HG03025 (cell line): ENCODE results near the gene KIR3DL3.
"Not testable (repeated sequence)": the region's sequence is repeated elsewhere in the genome, so short reads cannot be mapped to it uniquely, and the experiment has no call there.

ENCODE experiments used
- ATAC-seq: cut with Tn5 transposase; IDR thresholded peaks from one replicate; pipeline ENCODE4 v1.9.1; 2021; ENCODE audit warnings: mild to moderate bottlenecking, moderate library complexity; ENCODE audit not compliant: unreplicated experiment, low FRiP score

The KIR3DL3 gene

GRCh38 chr19:54724142-54724541 lies at the start of gene KIR3DL3:
TSS of gene KIR3DL3 (plus strand) at chr19:54724442. CDS start at chr19:54724497, 55 bp downstream.
- no peak for ATAC-seq

- ATAC-seq: not testable (repeated sequence)
Observed at GRCh38 chr19:54676210-54676834, 47.9 kb upstream of the KIR3DL3 start.

GRCh38 chr19:54677217-54677616 lies 47.0 kb upstream of the KIR3DL3 start:
- no peak for ATAC-seq

GRCh38 chr19:54681596-54681995 lies 42.6 kb upstream of the KIR3DL3 start:
- ATAC-seq: not testable (repeated sequence)

GRCh38 chr19:54682306-54682856 lies 41.9 kb upstream of the KIR3DL3 start:
- no peak for ATAC-seq

GRCh38 chr19:54684527-54684926 lies 39.7 kb upstream of the KIR3DL3 start:
- no peak for ATAC-seq

- no peak for ATAC-seq
Observed at GRCh38 chr19:54691582-54692297, 32.5 kb upstream of the KIR3DL3 start.

GRCh38 chr19:54692298-54692615 lies 32.0 kb upstream of the KIR3DL3 start:
- no peak for ATAC-seq

GRCh38 chr19:54694648-54695047 lies 29.6 kb upstream of the KIR3DL3 start:
- ATAC-seq: no peak

GRCh38 chr19:54696117-54696548 lies 28.1 kb upstream of the KIR3DL3 start:
- no peak for ATAC-seq

- ATAC-seq: no peak
Observed at GRCh38 chr19:54696766-54697165, 27.5 kb upstream of the KIR3DL3 start.

GRCh38 chr19:54697716-54698115 lies 26.5 kb upstream of the KIR3DL3 start:
- ATAC-seq: not testable (repeated sequence)

GRCh38 chr19:54704928-54705327 lies 19.3 kb upstream of the KIR3DL3 start:
- ATAC-seq: no peak

- no peak for ATAC-seq
Observed at GRCh38 chr19:54707962-54708361, 16.3 kb upstream of the KIR3DL3 start.

- no peak for ATAC-seq
Observed at GRCh38 chr19:54708781-54709180, 15.5 kb upstream of the KIR3DL3 start.

- ATAC-seq: no peak
Observed at GRCh38 chr19:54709212-54709948, 14.9 kb upstream of the KIR3DL3 start.

GRCh38 chr19:54709956-54710355 lies 14.3 kb upstream of the KIR3DL3 start:
- ATAC-seq: not testable (repeated sequence)

GRCh38 chr19:54724644-54725043 lies 402 bp downstream of the KIR3DL3 start:
- no peak for ATAC-seq

GRCh38 chr19:54725321-54725720 lies 1.1 kb downstream of the KIR3DL3 start:
- no peak for ATAC-seq

- no peak for ATAC-seq
Observed at GRCh38 chr19:54727562-54727961, 3.3 kb downstream of the KIR3DL3 start.

- no peak for ATAC-seq
Observed at GRCh38 chr19:54728167-54728566, 3.9 kb downstream of the KIR3DL3 start.
